A673 (cell line): ENCODE data around the gene FNBP1L.

Source experiments
- EZH2 ChIP-seq: fragments of 200-600 bp; sonication (generic); IDR thresholded peaks from 2 replicates; pipeline ENCODE4 v1.6.1; 2017; ENCODE audit warnings: borderline replicate concordance, low read depth, mild to moderate bottlenecking, mixed read lengths, antibody characterized with exemption, low read length; ENCODE audit not compliant: poor library complexity, severe bottlenecking
- TF ChIP-seq, protein P1 (sequence below): fragments of 300-800, 200-600 bp; sonication (generic); conservative IDR thresholded peaks from 2 replicates; pipeline ENCODE4 v1.5.1; 2017; ENCODE audit warnings: low read depth, mild to moderate bottlenecking, antibody characterized with exemption, low read length, moderate library complexity, mixed read lengths

GRCh38 chr1:93419344-93419743, 28.6 kb upstream of the FNBP1L start:
- TF ChIP-seq, protein P1, sequence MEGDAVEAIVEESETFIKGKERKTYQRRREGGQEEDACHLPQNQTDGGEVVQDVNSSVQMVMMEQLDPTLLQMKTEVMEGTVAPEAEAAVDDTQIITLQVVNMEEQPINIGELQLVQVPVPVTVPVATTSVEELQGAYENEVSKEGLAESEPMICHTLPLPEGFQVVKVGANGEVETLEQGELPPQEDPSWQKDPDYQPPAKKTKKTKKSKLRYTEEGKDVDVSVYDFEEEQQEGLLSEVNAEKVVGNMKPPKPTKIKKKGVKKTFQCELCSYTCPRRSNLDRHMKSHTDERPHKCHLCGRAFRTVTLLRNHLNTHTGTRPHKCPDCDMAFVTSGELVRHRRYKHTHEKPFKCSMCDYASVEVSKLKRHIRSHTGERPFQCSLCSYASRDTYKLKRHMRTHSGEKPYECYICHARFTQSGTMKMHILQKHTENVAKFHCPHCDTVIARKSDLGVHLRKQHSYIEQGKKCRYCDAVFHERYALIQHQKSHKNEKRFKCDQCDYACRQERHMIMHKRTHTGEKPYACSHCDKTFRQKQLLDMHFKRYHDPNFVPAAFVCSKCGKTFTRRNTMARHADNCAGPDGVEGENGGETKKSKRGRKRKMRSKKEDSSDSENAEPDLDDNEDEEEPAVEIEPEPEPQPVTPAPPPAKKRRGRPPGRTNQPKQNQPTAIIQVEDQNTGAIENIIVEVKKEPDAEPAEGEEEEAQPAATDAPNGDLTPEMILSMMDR = no peak
- no peak for TF ChIP-seq EZH2
